GM18526 (cell line): ENCODE results near the gene ZIC4.

ENCODE experiments used
- POLR2A ChIP-seq: IDR thresholded peaks from 3 replicates; pipeline ENCODE4 v1.6.1; 2011; ENCODE audit not compliant: insufficient read length; ENCODE audit errors: extremely low read depth

ZIC4 gene

GRCh38 chr3:147402159-147402558, 4.2 kb downstream of the ZIC4 start:
- TF ChIP-seq POLR2A, result no peak

- no peak for TF ChIP-seq POLR2A
Observed at GRCh38 chr3:147401421-147401820, 4.9 kb downstream of the ZIC4 start.

- TF ChIP-seq POLR2A, result no peak
Observed at GRCh38 chr3:147400999-147401398, 5.3 kb downstream of the ZIC4 start.

GRCh38 chr3:147400111-147400510, 6.2 kb downstream of the ZIC4 start:
- no peak for TF ChIP-seq POLR2A

GRCh38 chr3:147398813-147399534, 7.4 kb downstream of the ZIC4 start:
- TF ChIP-seq POLR2A, result no peak

GRCh38 chr3:147397875-147398812, 8.2 kb downstream of the ZIC4 start:
- TF ChIP-seq POLR2A, result no peak

GRCh38 chr3:147397155-147397874, 9.0 kb downstream of the ZIC4 start:
- no peak for TF ChIP-seq POLR2A

- no peak for TF ChIP-seq POLR2A
Observed at GRCh38 chr3:147396712-147397046, 9.7 kb downstream of the ZIC4 start.

GRCh38 chr3:147395899-147396711, 10.2 kb downstream of the ZIC4 start:
- TF ChIP-seq POLR2A, result no peak

- no peak for TF ChIP-seq POLR2A
Observed at GRCh38 chr3:147394884-147395225, 11.5 kb downstream of the ZIC4 start.

- TF ChIP-seq POLR2A, result no peak
Observed at GRCh38 chr3:147393943-147394883, 12.1 kb downstream of the ZIC4 start.

- TF ChIP-seq POLR2A, result no peak
Observed at GRCh38 chr3:147393261-147393942, 12.9 kb downstream of the ZIC4 start.

- TF ChIP-seq POLR2A, result no peak
Observed at GRCh38 chr3:147392625-147392946, 13.8 kb downstream of the ZIC4 start.
